Heart right ventricle (tissue), 16 donors: ENCODE data around the gene KCNJ6. TPM values are rescaled to one million over a fixed set of nuclear protein-coding genes. Genes with fewer than 3 reads are reported as not detected.

Experiments used
- ATAC-seq, 8 donors: fragments of 200-7000 bp; cut with Tn5 transposase; one replicate each; pipeline ENCODE4 v1.9.1; 2020; ENCODE audit warnings: mild to moderate bottlenecking in 8 of 8, moderate library complexity in 8 of 8, moderate number of reproducible peaks in 1 of 8
- DNase-seq, 2 donors: peaks; one replicate each; pipeline ENCODE4 v3.0.0-alpha.2; 2020
- H3K27ac ChIP-seq, 10 donors: fragments of 200-600 bp; sonication (generic) in 2 of 10; one replicate each; pipeline versions ENCODE4 v1.5.0 to v1.8.0; 2020 to 2022; ENCODE audit warnings: mild to moderate bottlenecking in 3 of 10
- H3K27me3 ChIP-seq, 7 donors: fragments of 200-600 bp; one replicate each; pipeline ENCODE4 v1.8.0; 2021 to 2022; ENCODE audit warnings: mild to moderate bottlenecking in 2 of 7
- H3K36me3 ChIP-seq, 9 donors: fragments of 200-600 bp; sonication (generic) in 1 of 9; one replicate each; pipeline versions ENCODE4 v1.5.0 to v1.8.0; 2020 to 2022; ENCODE audit warnings: mild to moderate bottlenecking in 2 of 9
- H3K4me1 ChIP-seq, 9 donors: fragments of 200-600 bp; sonication (generic) in 1 of 9; one replicate each; pipeline versions ENCODE4 v1.5.0 to v1.8.0; 2020 to 2022; ENCODE audit warnings: mild to moderate bottlenecking in 4 of 9
- H3K4me3 ChIP-seq, 10 donors: fragments of 200-600 bp; sonication (generic) in 2 of 10; one replicate each; pipeline versions ENCODE4 v1.5.0 to v1.8.0; 2020 to 2022; ENCODE audit warnings: mild to moderate bottlenecking in 7 of 10, moderate library complexity in 2 of 10
- H3K9me3 ChIP-seq, 11 donors: fragments of 200-600 bp in 10 of 11; sonication (generic) in 2 of 11; one replicate each; pipeline versions ENCODE4 v1.5.0 to v1.8.0; 2013 to 2022; ENCODE audit warnings: mild to moderate bottlenecking in 2 of 11, control low read depth in 1 of 11, moderate library complexity in 1 of 11
- CTCF ChIP-seq, 9 donors: fragments of 200-600 bp; sonication (generic) in 2 of 9; IDR thresholded peaks; one replicate each; pipeline versions ENCODE4 v1.5.0 to v1.8.0; 2021 to 2022; ENCODE audit warnings: antibody characterized with exemption in 9 of 9, mild to moderate bottlenecking in 5 of 9, moderate library complexity in 1 of 9
- WGBS, 2 donors: extraction: QIAGEN DNeasy Blood & Tissue Kit; methylation state at CpG; one replicate each; pipeline ENCODE4 v1.1.7; 2013; ENCODE audit warnings: inconsistent platforms in 1 of 2; 5-methylcytosine and 5-hydroxymethylcytosine counted together
- intact Hi-C, 10 donors: fragments of 100-400 bp; cut with DNase I; formaldehyde crosslinking; loops; one replicate each; pipeline versions ENCODE4 v1.11.1 to v1.14.2; 2022
- polyA plus RNA-seq, 2 donors: library from polyadenylated mRNA; stranded (reverse); fragments of 200-250 nt; gene quantifications; one replicate each; pipeline ENCODE4 v1.2.3, GENCODE V29; 2013
- total RNA-seq, 10 donors: library from RNA; stranded (reverse); fragmentation: NEBNext Ultra II Directional in 3 of 10; extraction: Animal tissue kit (Norgen Biotek cat#: 25700) in 3 of 10; gene quantifications; one replicate each; pipeline versions ENCODE4 v1.2.1 to v1.2.4, GENCODE V29; 2021 to 2023
- donor health status: Arrhythmogenic right ventricular cardiomyopathy.
- donor health status: ischemic (EF 13 %, LVEDD 7.1; RV severe dilation, severe dysfunction).
- donor health status: healthy with polysubstance abuse.
- donor health status: DM: no; HTN: yes; CAD: no.
- donor health status: DM: no; HTN: no; CAD: no.
- donor health status: ischemic (EF 25% LVEDD 6.9; RV normal size, moderate dysfunction).
- donor health status: ischemic (EF 25% LVEDD 5.7; RV mildly dilated, moderate dysfunction).
- donor health status: healthy.
- donor health status: DM: yes; HTN: yes; CAD: no.
- donor health status: Ischemic cardiomyopathy.
- donor health status: ischemic (EF 35%, LVEDD 5.7; RV mildly dilated, moderate dysfunction).
- donor health status: nonischemic (EF 11% LVEDD 7.7; RV severe dilation, severe dysfunction).
- donor health status: DM: yes; HTN: yes; CAD: no.
- donor health status: PGD.
- donor health status: ischemic (EF 29% LVEDD 5.4; RV normal size, mild dysfunction).
- donor health status: nonischemic (EF 23%, LVEDD 6.1; RV moderate dilation, normal function).

The KCNJ6 gene
- total and polyA plus RNA-seq, 12 donors, result not detected

GRCh38 chr21:37642493-37642892, 273.8 kb downstream of the KCNJ6 start:
- 63 to 73% methylated on average over 3 of the region's 3 CpGs for WGBS, 2 donors
- Histone ChIP-seq H3K27ac (peak overlapping the region in 1 of 10 donors; percentile 73), H3K9me3 (peaks cover 0 to 4% (median 0%) of the 10 kb centered on the region in 11 donors), H3K4me3 (no peak overlapping the region), H3K4me1 (peaks cover 0 to 13% (median 0%) of the 10 kb centered on the region in 9 donors), H3K27me3 (peaks cover 0 to 6% (median 0%) of the 10 kb centered on the region in 7 donors), H3K36me3 (no peaks in the 10 kb centered on the region)
- ATAC-seq (no peak), DNase-seq (no peak)
- peak in 4 of 9 donors; percentile 5 to 26 (median 20) for TF ChIP-seq CTCF (IDR thresholded peaks at IDR 0.05)
- intact Hi-C loops, result no loop called here

- H3K4me3 ChIP-seq, result no peak overlapping the region
- TF ChIP-seq CTCF (IDR thresholded peaks at IDR 0.05), result no peak
- H3K27ac ChIP-seq, result peak overlapping the region in 1 of 10 donors; percentile 25
- no peak for ATAC-seq
- H3K27me3 ChIP-seq, result peaks cover 0 to 6% (median 0%) of the 10 kb centered on the region in 7 donors
- DNase-seq, result no peak
- intact Hi-C loops, result no loop called here
- 60 to 66% methylated on average over 2 of the region's 2 CpGs for WGBS, 2 donors
- peaks cover 0 to 13% (median 0%) of the 10 kb centered on the region in 9 donors for H3K4me1 ChIP-seq
- no peaks in the 10 kb centered on the region for H3K36me3 ChIP-seq
- H3K9me3 ChIP-seq, result peaks cover 0 to 4% (median 0%) of the 10 kb centered on the region in 11 donors
Measured at GRCh38 chr21:37639756-37640155, 276.5 kb downstream of the KCNJ6 start.

- DNase-seq (no peak), ATAC-seq (no peak)
- H3K27ac ChIP-seq, result no peak overlapping the region
- peaks cover 0 to 8% (median 0%) of the 10 kb centered on the region in 7 donors for H3K27me3 ChIP-seq
- no peaks in the 10 kb centered on the region for H3K36me3 ChIP-seq
- no peak for TF ChIP-seq CTCF (IDR thresholded peaks at IDR 0.05)
- H3K4me3 ChIP-seq, result no peak overlapping the region
- peaks cover 0 to 9% (median 6%) of the 10 kb centered on the region in 9 donors for H3K4me1 ChIP-seq
- 78 to 79% methylated on average over 8 of the region's 8 CpGs for WGBS, 2 donors
- peaks cover 0 to 10% (median 0%) of the 10 kb centered on the region in 11 donors for H3K9me3 ChIP-seq
- intact Hi-C loops, result no loop called here
Measured at GRCh38 chr21:37636152-37636860, 280.0 kb downstream of the KCNJ6 start.

GRCh38 chr21:37631319-37632117, 284.7 kb downstream of the KCNJ6 start:
- Histone ChIP-seq H3K4me1 (peaks cover 0 to 21% (median 6%) of the 10 kb centered on the region in 9 donors), H3K27me3 (peaks cover 0 to 8% (median 0%) of the 10 kb centered on the region in 7 donors), H3K4me3 (peak overlapping the region in 2 of 10 donors; percentile 4), H3K36me3 (no peaks in the 10 kb centered on the region), H3K9me3 (peaks cover 0 to 10% (median 0%) of the 10 kb centered on the region in 11 donors), H3K27ac (peak overlapping the region in 3 of 10 donors; percentile 6 to 59 (median 8))
- TF ChIP-seq CTCF (IDR thresholded peaks at IDR 0.05), result no peak
- DNase-seq (peak in 1 of 2 donors; percentile 41), ATAC-seq (peak; percentile 34 to 90 (median 81))
- intact Hi-C loops, result no loop called here
- 42 to 61% methylated on average over 12 of the region's 12 CpGs for WGBS, 2 donors
